ENCODE data around the gene GRM4. TPM values are rescaled to one million over a fixed set of nuclear protein-coding genes. Genes with fewer than 3 reads are reported as not detected.

Gene GRM4
- total RNA-seq, 1 experiment from 2014 or later: not detected

DNA sequence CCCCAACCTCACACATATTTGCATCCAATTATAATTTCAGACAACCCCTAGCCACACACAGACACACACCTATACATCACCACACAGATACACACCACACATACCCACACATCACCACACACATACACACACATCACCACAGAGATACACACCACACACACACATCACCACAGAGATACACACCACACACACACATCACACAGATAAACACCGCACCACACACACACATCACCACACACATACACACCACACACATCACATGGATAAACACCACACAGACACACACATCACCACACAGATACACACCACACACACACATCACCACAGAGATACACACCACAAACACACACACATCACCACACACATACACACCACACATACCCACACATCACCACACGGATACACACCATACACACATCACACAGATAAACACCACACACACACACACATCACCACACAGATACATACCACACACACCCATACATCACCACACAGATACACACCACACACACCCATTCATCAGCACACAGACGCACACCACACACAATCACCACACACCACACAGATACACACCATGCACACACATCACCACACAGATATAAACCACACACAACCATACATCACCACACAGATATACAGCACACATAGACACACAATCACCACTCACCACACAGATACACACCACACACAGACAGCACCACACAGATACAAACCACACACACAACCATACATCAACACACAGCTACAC lies 74.6 kb downstream of the GRM4 start:
- BruUV-seq (replicated peaks): no TSS peak
- no peak for DNase-seq
- Mint-ChIP-seq H3K27me3 (ENCODE audit: unreplicated experiment) (peaks cover 33% of the 10 kb centered on the region), H3K4me3 (ENCODE audit: low read depth, unreplicated experiment) (no peak overlapping the region), H3K9me3 (ENCODE audit: low read depth, unreplicated experiment) (no peaks in the 10 kb centered on the region), H3K4me1 (ENCODE audit: low read depth, unreplicated experiment) (no peaks in the 10 kb centered on the region), H3K27ac (ENCODE audit: unreplicated experiment) (no peak overlapping the region), H3K36me3 (ENCODE audit: insufficient read depth, unreplicated experiment) (no peaks in the 10 kb centered on the region)
- TF ChIP-seq, protein P1, sequence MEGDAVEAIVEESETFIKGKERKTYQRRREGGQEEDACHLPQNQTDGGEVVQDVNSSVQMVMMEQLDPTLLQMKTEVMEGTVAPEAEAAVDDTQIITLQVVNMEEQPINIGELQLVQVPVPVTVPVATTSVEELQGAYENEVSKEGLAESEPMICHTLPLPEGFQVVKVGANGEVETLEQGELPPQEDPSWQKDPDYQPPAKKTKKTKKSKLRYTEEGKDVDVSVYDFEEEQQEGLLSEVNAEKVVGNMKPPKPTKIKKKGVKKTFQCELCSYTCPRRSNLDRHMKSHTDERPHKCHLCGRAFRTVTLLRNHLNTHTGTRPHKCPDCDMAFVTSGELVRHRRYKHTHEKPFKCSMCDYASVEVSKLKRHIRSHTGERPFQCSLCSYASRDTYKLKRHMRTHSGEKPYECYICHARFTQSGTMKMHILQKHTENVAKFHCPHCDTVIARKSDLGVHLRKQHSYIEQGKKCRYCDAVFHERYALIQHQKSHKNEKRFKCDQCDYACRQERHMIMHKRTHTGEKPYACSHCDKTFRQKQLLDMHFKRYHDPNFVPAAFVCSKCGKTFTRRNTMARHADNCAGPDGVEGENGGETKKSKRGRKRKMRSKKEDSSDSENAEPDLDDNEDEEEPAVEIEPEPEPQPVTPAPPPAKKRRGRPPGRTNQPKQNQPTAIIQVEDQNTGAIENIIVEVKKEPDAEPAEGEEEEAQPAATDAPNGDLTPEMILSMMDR (IDR thresholded peaks at IDR 0.05; ENCODE audit: unreplicated experiment): no peak
- CTCF ChIA-PET: no interaction called here
- intact Hi-C loops (cut with micrococcal nuclease; ENCODE audit: unreplicated experiment): no loop called here

- Mint-ChIP-seq H3K27me3 (ENCODE audit: unreplicated experiment) (peaks cover 37% of the 10 kb centered on the region), H3K27ac (ENCODE audit: unreplicated experiment) (no peak overlapping the region), H3K36me3 (ENCODE audit: insufficient read depth, unreplicated experiment) (no peaks in the 10 kb centered on the region), H3K4me3 (ENCODE audit: low read depth, unreplicated experiment) (no peak overlapping the region), H3K9me3 (ENCODE audit: low read depth, unreplicated experiment) (no peaks in the 10 kb centered on the region), H3K4me1 (ENCODE audit: low read depth, unreplicated experiment) (no peaks in the 10 kb centered on the region)
- CTCF ChIA-PET: interaction anchor here (1.5 kb wide), 1 partner anchor 15 kb away, joined by 9 read pairs; no protein-coding TSS in a partner anchor
- intact Hi-C loops (cut with micrococcal nuclease; ENCODE audit: unreplicated experiment): no loop called here
- DNase-seq: no peak
- TF ChIP-seq, protein P1 (IDR thresholded peaks at IDR 0.05; ENCODE audit: unreplicated experiment): no peak
- BruUV-seq (replicated peaks): no TSS peak
Observed at GRCh38 chr6:34070315-34071135, 75.4 kb downstream of the GRM4 start.

- H3K4me1 Mint-ChIP-seq (ENCODE audit: low read depth, unreplicated experiment): no peaks in the 10 kb centered on the region
- intact Hi-C loops (cut with micrococcal nuclease; ENCODE audit: unreplicated experiment): no loop called here
- H3K27me3 Mint-ChIP-seq (ENCODE audit: unreplicated experiment): peaks cover 46% of the 10 kb centered on the region
- no peaks in the 10 kb centered on the region for H3K36me3 Mint-ChIP-seq (ENCODE audit: insufficient read depth, unreplicated experiment)
- BruUV-seq (replicated peaks): no TSS peak
- no peaks in the 10 kb centered on the region for H3K9me3 Mint-ChIP-seq (ENCODE audit: low read depth, unreplicated experiment)
- TF ChIP-seq, protein P1 (IDR thresholded peaks at IDR 0.05; ENCODE audit: unreplicated experiment): no peak
- no peak for DNase-seq
- H3K4me3 Mint-ChIP-seq (ENCODE audit: low read depth, unreplicated experiment): no peak overlapping the region
- H3K27ac Mint-ChIP-seq (ENCODE audit: unreplicated experiment): no peak overlapping the region
- CTCF ChIA-PET: interaction anchor here (0.6 to 1.6 kb wide), 3 partner anchors 13 to 1845 kb away, joined by 3 to 10 read pairs (median 9); no protein-coding TSS in a partner anchor
Observed at GRCh38 chr6:34068462-34069044, 77.3 kb downstream of the GRM4 start.

DNA sequence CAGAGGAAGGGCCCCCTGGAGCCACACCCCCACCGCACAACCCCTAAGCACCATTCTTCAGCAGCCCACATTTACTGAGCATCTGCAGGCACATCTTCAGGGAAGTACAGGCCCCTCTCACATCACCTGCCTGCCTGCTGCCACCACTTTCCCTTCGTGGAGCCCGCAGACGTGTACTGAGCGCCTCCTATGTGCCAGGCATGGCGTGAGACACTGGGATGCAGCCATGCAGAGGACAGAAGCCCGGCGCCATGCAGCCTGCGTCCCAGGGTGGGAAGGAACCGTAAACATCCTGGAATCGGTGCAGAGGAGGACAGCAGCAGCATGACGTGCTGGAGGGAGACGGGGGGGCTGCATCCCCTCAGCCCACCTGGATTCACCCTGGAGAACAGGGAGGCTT lies 78.1 kb downstream of the GRM4 start:
- BruUV-seq (replicated peaks): no TSS peak
- no peak overlapping the region for H3K27ac Mint-ChIP-seq (ENCODE audit: unreplicated experiment)
- H3K9me3 Mint-ChIP-seq (ENCODE audit: low read depth, unreplicated experiment): no peaks in the 10 kb centered on the region
- no peaks in the 10 kb centered on the region for H3K4me1 Mint-ChIP-seq (ENCODE audit: low read depth, unreplicated experiment)
- H3K27me3 Mint-ChIP-seq (ENCODE audit: unreplicated experiment): peaks cover 54% of the 10 kb centered on the region
- H3K36me3 Mint-ChIP-seq (ENCODE audit: insufficient read depth, unreplicated experiment): no peaks in the 10 kb centered on the region
- no peak for DNase-seq
- TF ChIP-seq, protein P1 (IDR thresholded peaks at IDR 0.05; ENCODE audit: unreplicated experiment): no peak
- CTCF ChIA-PET: interaction anchor here (1.6 kb wide), 1 partner anchor 13 kb away, joined by 9 read pairs; no protein-coding TSS in a partner anchor
- intact Hi-C loops (cut with micrococcal nuclease; ENCODE audit: unreplicated experiment): no loop called here
- no peak overlapping the region for H3K4me3 Mint-ChIP-seq (ENCODE audit: low read depth, unreplicated experiment)
